GM18870 (cell line): ENCODE results near the gene ERLIN1.

Experiments used
- ATAC-seq: cut with Tn5 transposase; IDR thresholded peaks from one replicate; pipeline ENCODE4 v1.9.1; 2021; ENCODE audit warnings: moderate library complexity; ENCODE audit not compliant: unreplicated experiment

The ERLIN1 gene

GRCh38 chr10:100173035-100173434 is 12.8 kb downstream of the ERLIN1 start:
- ATAC-seq = no peak

DNA sequence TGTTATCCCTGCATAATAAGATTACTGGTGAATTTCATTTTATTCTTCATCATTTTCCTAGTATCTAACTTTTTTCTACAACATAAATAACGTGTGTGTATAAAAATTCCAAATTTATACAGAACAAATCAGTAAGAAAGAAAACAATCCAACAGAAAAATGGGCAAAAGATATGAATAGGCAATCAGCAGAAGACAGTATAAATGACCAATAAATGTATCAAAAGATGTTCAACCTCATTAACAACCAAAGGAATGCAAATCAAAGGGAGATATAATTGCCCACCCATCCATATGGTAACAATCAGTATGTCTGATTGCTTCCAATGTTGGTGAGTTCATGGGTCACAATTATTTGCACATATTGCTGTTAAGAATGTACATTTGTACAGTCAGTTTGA is 13.5 kb downstream of the ERLIN1 start:
- ATAC-seq = no peak

DNA sequence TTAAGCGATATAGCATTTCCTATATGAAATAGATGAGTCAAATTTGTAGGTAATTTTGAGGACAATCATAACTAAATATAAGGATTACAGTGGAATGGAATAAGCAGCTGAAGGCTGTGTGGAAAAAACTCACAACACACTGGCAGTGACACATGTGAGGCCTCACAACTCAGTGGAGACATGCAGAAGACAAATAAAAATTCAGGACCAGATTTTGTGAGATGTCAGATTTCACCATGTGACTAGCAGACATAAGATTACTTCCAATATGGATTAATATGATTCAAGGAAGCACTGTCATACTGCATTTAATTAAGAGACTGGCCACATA is 17.6 kb downstream of the ERLIN1 start:
- ATAC-seq = no peak

DNA sequence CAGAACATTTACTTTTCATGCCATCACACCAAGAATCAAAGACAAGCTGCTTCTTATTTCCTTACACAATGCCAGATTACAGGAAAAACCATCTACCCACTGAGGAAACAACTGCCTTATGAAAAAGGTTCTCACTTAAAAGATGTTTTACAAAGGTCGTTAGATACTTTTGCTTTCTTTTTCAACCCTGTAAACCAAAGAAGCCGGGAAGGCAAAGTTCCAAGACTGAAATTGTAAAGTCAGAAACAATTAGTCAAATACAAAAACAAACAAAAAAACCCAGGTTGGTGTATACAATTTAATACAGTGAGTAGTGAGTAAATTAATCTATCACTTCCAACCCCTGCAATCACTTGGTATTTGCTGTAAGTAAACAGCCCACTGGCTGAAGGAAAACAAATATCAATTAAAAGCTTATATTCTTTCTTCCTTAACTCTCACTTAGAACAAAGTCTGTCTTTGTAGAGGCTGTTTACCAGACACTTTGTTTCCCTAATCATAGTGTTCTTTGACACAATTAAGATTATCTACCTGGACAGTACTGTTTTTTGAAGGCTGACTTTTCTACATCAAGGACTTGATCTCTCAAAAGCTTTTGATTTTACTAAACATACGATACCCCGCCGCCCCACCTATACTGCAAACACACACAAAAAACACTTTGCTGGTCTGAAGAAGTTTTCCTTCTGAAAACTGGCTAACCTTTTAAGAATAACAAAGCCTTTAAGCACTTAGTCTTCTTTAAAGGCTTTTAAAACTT is 18.1 kb downstream of the ERLIN1 start:
- no peak for ATAC-seq

DNA sequence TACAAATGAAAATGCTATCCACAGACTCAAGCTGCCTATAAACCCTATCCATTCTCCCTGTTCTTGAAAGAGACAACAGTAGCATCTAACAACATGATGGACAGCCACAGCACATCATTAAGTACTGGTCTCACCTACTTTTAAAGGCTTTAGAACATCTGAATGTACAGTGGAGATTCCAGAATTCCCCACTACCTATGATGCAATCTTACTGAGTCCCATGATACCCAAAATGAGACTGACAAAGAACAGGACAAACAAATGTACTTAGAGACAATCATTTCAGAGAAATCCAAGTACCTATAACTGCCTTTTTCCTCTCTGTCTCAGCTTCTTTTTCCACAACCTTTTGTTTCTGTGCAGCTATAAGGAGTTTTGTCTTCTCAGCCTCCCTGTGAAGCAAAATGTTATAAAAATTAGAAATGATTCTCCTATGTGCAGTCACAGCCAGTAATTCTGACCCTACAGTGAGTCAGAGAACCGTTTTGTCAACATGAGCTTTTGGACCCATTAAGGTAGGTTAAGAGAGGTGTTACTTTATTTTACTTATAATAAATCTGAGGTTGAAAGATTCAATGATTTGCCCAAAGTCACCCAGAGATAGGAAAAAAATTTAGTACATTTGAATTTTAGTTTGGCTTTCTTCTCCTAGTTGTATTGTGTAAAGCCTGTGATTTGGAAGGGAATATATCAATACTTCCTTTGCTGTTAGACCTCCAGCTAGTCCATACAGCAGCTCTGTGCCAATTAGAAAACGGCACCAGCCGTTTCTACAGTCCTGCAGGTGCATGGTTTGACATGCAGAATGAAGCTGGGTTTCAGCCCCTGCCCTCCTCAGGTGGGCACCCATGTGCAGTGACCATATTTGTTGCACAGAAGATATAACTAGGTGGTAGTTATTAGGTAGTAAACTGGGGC is 21.9 kb downstream of the ERLIN1 start:
- no peak for ATAC-seq

GRCh38 chr10:100162696-100163095 is 23.1 kb downstream of the ERLIN1 start:
- ATAC-seq = no peak

- ATAC-seq = peak; percentile 86
Measured at GRCh38 chr10:100158044-100158805, 27.6 kb downstream of the ERLIN1 start.

GRCh38 chr10:100157156-100157555 is 28.7 kb downstream of the ERLIN1 start:
- ATAC-seq = no peak

DNA sequence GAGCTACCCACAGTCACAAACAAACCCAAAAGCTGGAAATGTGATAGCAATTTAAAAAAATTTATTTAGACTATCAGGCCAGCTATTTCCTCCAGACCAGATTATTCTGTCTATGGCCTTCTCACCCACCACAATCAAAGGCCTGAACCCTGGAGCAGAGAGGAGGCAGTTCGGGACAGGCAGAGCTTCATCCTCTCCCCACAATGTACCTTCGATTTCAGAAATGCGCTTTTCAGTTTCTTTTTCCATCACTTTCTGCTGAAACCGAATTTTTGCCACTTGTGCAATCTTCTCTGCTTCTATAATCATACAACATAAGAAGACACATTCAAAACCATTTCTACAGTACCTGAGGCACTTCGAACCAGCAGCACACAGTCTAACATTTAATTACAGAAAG is 29.9 kb downstream of the ERLIN1 start:
- no peak for ATAC-seq

DNA sequence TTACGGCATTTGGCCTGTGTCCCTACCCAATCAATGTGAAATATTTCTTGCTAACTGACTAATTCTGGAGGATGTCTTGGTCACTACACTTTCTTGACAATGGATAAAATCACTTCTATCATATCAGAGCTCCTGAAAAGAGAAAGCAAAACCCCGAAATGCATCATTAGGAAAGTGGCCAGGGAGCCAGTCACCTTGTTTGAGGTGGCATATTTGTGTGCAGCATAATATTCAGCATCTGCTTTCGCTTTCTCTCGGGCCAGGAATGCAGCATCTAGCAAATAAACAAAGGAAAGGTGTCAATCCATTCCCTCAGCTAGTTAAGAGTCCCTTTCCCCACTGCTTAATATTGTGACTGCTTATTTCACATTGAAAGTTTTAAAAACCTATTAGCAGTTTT is 31.2 kb downstream of the ERLIN1 start:
- ATAC-seq = no peak

GRCh38 chr10:100153239-100153825 is 32.5 kb downstream of the ERLIN1 start:
- ATAC-seq = no peak

DNA sequence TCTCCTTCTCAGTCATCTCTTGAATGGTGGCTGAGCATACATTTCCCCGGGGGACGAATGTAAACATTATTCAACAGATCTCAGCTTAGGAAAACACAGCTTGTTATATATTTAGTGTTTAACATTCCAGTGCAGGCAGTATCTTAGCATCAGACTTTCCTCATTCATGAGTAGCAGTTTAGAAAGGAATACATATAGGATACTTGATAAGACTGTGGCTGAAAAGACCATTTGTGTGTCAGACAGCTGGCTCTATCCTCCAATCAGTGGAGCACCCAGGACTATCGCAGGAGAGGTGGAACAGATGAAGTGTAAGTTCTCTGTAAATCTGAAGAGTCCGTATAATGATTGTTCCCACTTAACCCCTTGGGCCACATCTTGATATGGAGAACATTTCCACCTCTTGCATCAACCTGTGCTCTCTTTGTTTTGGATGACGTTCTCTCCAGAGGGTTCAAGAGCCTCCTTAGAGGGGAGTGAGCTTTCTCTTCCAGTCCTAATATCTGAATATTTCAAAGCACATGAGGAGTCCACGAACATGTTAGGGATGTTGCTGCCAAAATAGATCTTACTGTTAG is 34.0 kb downstream of the ERLIN1 start:
- no peak for ATAC-seq

- peak; percentile 59 for ATAC-seq
Measured at GRCh38 chr10:100148353-100149211, 37.2 kb downstream of the ERLIN1 start.

DNA sequence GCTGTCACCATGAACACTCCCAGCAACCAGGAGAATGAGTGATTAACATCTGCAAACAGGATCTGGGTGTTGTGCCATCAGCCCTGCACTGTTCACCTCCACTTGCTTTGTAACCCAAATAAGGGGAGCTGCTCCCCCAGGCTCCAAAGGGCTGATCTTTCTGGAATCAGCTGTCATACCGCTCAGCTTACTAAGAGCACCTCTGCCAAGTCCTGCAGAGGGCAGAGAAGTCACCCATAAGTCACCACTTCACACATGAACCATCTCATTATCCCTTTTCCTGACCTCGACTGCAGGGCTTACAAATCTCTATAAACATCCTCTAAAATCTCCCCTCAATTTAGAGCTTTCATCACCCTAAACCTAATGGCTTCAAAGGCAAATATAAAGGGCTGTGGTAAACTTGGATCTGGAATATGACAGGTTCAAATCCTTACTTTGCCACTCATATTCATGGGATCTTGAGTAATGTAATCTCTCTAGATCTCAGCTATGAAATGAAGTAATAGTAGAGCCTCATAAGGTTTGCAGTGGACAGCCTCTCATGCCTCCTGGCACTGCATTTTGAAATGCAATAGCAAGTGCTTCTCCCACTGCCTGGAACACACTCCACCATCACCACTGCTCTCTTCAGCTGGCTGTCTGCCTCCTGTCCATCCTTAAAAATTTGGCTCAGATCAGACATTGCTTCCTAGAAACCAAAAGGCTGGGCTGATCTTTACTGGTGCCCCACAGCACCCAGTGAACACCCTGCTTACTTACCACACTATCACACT is 38.8 kb downstream of the ERLIN1 start:
- no peak for ATAC-seq

- no peak for ATAC-seq
Measured at GRCh38 chr10:100146398-100146797, 39.4 kb downstream of the ERLIN1 start.

- ATAC-seq = no peak
Measured at GRCh38 chr10:100143756-100144155, 42.1 kb downstream of the ERLIN1 start.

GRCh38 chr10:100141446-100142087 is 44.3 kb downstream of the ERLIN1 start:
- no peak for ATAC-seq

GRCh38 chr10:100140070-100140469 is 45.8 kb downstream of the ERLIN1 start:
- no peak for ATAC-seq
